A673 (cell line): ENCODE data around the gene RABIF.

Experiments used
- EZH2 ChIP-seq: fragments of 200-600 bp; sonication (generic); IDR thresholded peaks from 2 replicates; pipeline ENCODE4 v1.6.1; 2017; ENCODE audit warnings: borderline replicate concordance, low read depth, mild to moderate bottlenecking, mixed read lengths, antibody characterized with exemption, low read length; ENCODE audit not compliant: poor library complexity, severe bottlenecking
- TF ChIP-seq, protein P1 (sequence below): fragments of 300-800, 200-600 bp; sonication (generic); conservative IDR thresholded peaks from 2 replicates; pipeline ENCODE4 v1.5.1; 2017; ENCODE audit warnings: low read depth, mild to moderate bottlenecking, antibody characterized with exemption, low read length, moderate library complexity, mixed read lengths

GRCh38 chr1:202844935-202845334, 44.0 kb downstream of the RABIF start:
- TF ChIP-seq EZH2 = no peak
- TF ChIP-seq, protein P1, sequence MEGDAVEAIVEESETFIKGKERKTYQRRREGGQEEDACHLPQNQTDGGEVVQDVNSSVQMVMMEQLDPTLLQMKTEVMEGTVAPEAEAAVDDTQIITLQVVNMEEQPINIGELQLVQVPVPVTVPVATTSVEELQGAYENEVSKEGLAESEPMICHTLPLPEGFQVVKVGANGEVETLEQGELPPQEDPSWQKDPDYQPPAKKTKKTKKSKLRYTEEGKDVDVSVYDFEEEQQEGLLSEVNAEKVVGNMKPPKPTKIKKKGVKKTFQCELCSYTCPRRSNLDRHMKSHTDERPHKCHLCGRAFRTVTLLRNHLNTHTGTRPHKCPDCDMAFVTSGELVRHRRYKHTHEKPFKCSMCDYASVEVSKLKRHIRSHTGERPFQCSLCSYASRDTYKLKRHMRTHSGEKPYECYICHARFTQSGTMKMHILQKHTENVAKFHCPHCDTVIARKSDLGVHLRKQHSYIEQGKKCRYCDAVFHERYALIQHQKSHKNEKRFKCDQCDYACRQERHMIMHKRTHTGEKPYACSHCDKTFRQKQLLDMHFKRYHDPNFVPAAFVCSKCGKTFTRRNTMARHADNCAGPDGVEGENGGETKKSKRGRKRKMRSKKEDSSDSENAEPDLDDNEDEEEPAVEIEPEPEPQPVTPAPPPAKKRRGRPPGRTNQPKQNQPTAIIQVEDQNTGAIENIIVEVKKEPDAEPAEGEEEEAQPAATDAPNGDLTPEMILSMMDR = no peak
